B cell (primary cell): ENCODE data around the gene SLC4A3. TPM values are rescaled to one million over a fixed set of nuclear protein-coding genes. Genes with fewer than 3 reads are reported as not detected.

Source experiments
- ATAC-seq: fragments of 200-7000 bp; cut with Tn5 transposase; one replicate; pipeline ENCODE4 v1.10.0; 2021; ENCODE audit warnings: low read depth, mild to moderate bottlenecking, moderate number of reproducible peaks, moderate library complexity
- CTCF ChIA-PET: fragments of 350-600 bp; sonication (Branson Sonifier 250); formaldehyde crosslinking; loops from one replicate; lab custom pipeline; 2021; ENCODE audit warnings: antibody characterized with exemption, inconsistent platforms; lab: Charles Lee
- POLR2A ChIA-PET: fragments of 350-600 bp; sonication (Branson Sonifier 250); formaldehyde crosslinking; loops from one replicate; lab custom pipeline; 2021; ENCODE audit warnings: antibody characterized with exemption; lab: Charles Lee
- DNase-seq: peaks from one replicate; pipeline ENCODE4 v3.0.0; 2013
- H2AFZ ChIP-seq: 2 replicates; pipeline ENCODE4 v1.6.1; 2012; ENCODE audit warnings: mild to moderate bottlenecking, low read depth, low read length; ENCODE audit not compliant: insufficient read depth, poor library complexity, severe bottlenecking
- H3K27ac ChIP-seq, 2 donors: 1 replicate in 1 of 2; 2 replicates in 1 of 2; pipeline ENCODE4 v1.5.1; 2012 to 2013; ENCODE audit warnings: low read length in 2 of 2, mild to moderate bottlenecking in 2 of 2, moderate library complexity in 1 of 2
- H3K27me3 ChIP-seq, 4 experiments: fragments of 200-600 bp in 1 of 4; sonication (generic) in 1 of 4; replicated peaks in 1 of 4; 1 replicate in 2 of 4; 2 replicates in 2 of 4; pipeline versions ENCODE4 v1.6.1 to v1.7.0; 2013 to 2016; ENCODE audit warnings: low read length in 3 of 4, mild to moderate bottlenecking in 2 of 4, mixed read lengths in 1 of 4, moderate library complexity in 1 of 4; ENCODE audit not compliant: insufficient read depth in 4 of 4, control insufficient read depth in 3 of 4; ENCODE audit errors: control extremely low read depth in 1 of 4
- H3K36me3 ChIP-seq, 2 experiments: replicated peaks in 1 of 2; 1 replicate in 1 of 2; 2 replicates in 1 of 2; pipeline versions ENCODE4 v1.6.1 to v1.7.1; 2013; ENCODE audit warnings: low read length in 1 of 2; ENCODE audit not compliant: insufficient read depth in 2 of 2, control insufficient read depth in 1 of 2; ENCODE audit errors: control extremely low read depth in 1 of 2, extremely low read depth in 1 of 2
- H3K4me1 ChIP-seq, 2 donors: fragments of 200-600 bp in 1 of 2; sonication (generic) in 1 of 2; 1 replicate in 1 of 2; 2 replicates in 1 of 2; pipeline versions ENCODE4 v1.5.1 to v1.6.1; 2013 to 2017; ENCODE audit warnings: low read length in 2 of 2; ENCODE audit not compliant: control insufficient read depth in 2 of 2, insufficient read depth in 2 of 2
- H3K4me2 ChIP-seq: replicated peaks from 2 replicates; pipeline ENCODE3; 2012; ENCODE audit warnings: mild to moderate bottlenecking, low read depth, low read length; ENCODE audit not compliant: poor library complexity, severe bottlenecking
- H3K4me3 ChIP-seq, 5 experiments: fragments of 200-600 bp in 1 of 5; sonication (generic) in 1 of 5; 1 replicate in 3 of 5; 2 replicates in 2 of 5; pipeline versions ENCODE4 v1.5.1 to v1.7.0; 2011 to 2016; ENCODE audit warnings: low read length in 4 of 5, mild to moderate bottlenecking in 4 of 5, low read depth in 2 of 5, control low read depth in 1 of 5, moderate library complexity in 1 of 5; ENCODE audit not compliant: insufficient read depth in 1 of 5; ENCODE audit errors: control extremely low read depth in 1 of 5, extremely low read depth in 1 of 5
- H3K79me2 ChIP-seq: fragments of 200-600 bp; sonication (generic); one replicate; pipeline ENCODE4 v1.6.0; 2016; ENCODE audit warnings: low read length; ENCODE audit not compliant: control insufficient read depth, insufficient read depth
- H3K9ac ChIP-seq: fragments of 200-600 bp; sonication (generic); 2 replicates; pipeline ENCODE4 v1.6.1; 2017; ENCODE audit warnings: mild to moderate bottlenecking, low read length, moderate library complexity
- H3K9me3 ChIP-seq, 3 donors: one replicate each; pipeline versions ENCODE4 v1.6.1 to v1.7.1; 2013; ENCODE audit warnings: low read length in 2 of 3; ENCODE audit not compliant: control insufficient read depth in 2 of 3, insufficient read depth in 1 of 3; ENCODE audit errors: control extremely low read depth in 1 of 3
- H4K20me1 ChIP-seq: 2 replicates; pipeline ENCODE4 v1.6.0; 2012; ENCODE audit warnings: mild to moderate bottlenecking, low read length; ENCODE audit not compliant: insufficient read depth, control insufficient read depth, poor library complexity, severe bottlenecking
- H3K27ac Mint-ChIP-seq: one replicate; pipeline ENCODE4 v1.8.0; 2021; ENCODE audit warnings: mixed read lengths
- H3K27me3 Mint-ChIP-seq: one replicate; pipeline ENCODE4 v1.8.0; 2021; ENCODE audit warnings: mixed read lengths
- H3K4me1 Mint-ChIP-seq: one replicate; pipeline ENCODE4 v1.8.0; 2021; ENCODE audit warnings: mixed read lengths
- H3K4me3 Mint-ChIP-seq: one replicate; pipeline ENCODE4 v1.8.0; 2021; ENCODE audit warnings: mixed read lengths
- H3K9me3 Mint-ChIP-seq: one replicate; pipeline ENCODE4 v1.8.0; 2022; ENCODE audit warnings: mixed read lengths; ENCODE audit not compliant: insufficient read depth
- EZH2 ChIP-seq: IDR thresholded peaks from 2 replicates; pipeline ENCODE4 v1.6.1; 2012; ENCODE audit warnings: borderline replicate concordance, low read depth, mild to moderate bottlenecking, moderate library complexity, low read length; ENCODE audit not compliant: insufficient read depth, poor library complexity, severe bottlenecking
- WGBS: methylation state at CpG from one replicate; pipeline ENCODE4 v1.1.5; 2013; ENCODE audit warnings: missing lambda C conversion rate; ENCODE audit not compliant: insufficient coverage; 5-methylcytosine and 5-hydroxymethylcytosine counted together
- intact Hi-C: fragments of 100-400 bp; cut with micrococcal nuclease; formaldehyde crosslinking; loops from one replicate; pipeline ENCODE4 v1.10.0; 2022
- polyA plus RNA-seq: library from polyadenylated mRNA; depleted of rRNA; stranded (reverse); fragments of >200 nt; gene quantifications from 2 replicates; pipeline ENCODE4 v1.2.3, GENCODE V29; 2012
- total RNA-seq, 2 donors: library from RNA; stranded (reverse); fragments of 120-200 nt in 1 of 2; gene quantifications; 1 replicate in 1 of 2; 2 replicates in 1 of 2; pipeline versions ENCODE4 v1.2.3 to v1.2.4, GENCODE V29; 2013 to 2022
- TF ChIP-seq, protein P1 (sequence below): fragments of 200-600 bp; IDR thresholded peaks from one replicate; pipeline ENCODE4 v1.8.0; 2022; ENCODE audit warnings: antibody characterized with exemption, mild to moderate bottlenecking

SLC4A3 gene
- total and polyA plus RNA-seq, 2 donors (not counting 1 experiment from before 2014, with no cell fraction given), result 0.16 TPM; not detected in 1

DNA sequence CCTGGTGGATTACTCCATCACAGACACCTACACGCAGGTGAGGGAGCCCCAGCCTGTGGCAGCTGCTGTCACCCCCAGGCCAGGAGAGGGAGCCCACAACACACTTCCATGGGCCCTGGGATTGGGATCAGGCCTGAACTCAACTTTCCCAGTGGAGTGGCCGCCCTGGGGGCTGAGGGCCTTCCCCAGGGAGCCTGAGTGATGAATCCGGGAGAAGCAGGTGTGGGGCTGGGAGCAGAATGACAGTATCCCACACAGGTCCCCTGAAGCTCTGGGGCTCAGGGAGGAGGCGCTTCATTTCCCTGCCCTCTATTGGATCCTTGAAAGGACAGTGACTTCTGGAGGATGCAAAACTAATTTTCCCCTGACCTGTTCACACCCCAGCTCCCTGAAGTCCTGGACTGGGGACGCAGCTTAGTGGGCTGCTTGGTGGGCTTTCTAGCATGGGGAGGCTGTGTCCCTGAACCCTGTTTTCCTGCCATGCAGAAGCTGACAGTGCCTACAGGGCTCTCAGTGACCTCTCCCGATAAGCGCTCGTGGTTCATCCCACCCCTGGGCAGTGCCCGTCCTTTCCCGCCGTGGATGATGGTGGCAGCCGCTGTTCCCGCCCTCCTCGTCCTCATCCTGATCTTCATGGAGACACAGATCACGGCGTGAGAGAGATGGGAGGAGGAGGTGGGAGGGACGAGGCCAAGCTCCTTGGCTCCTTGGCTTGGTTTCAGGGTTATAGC, 11.0 kb downstream of the SLC4A3 start:
- Histone ChIP-seq H3K79me2 (no peaks in the 10 kb centered on the region), H3K4me1 (peaks cover 8 to 17% of the 10 kb centered on the region in 2 donors), H3K9me3 (no peaks in the 10 kb centered on the region), H3K4me3 (no peak overlapping the region), H3K27me3 (peaks cover 0 to 28% (median 2%) of the 10 kb centered on the region in 4 experiments), H4K20me1 (no peaks in the 10 kb centered on the region), H3K4me2 (no peak overlapping the region), H3K27ac (no peak overlapping the region), H3K9ac (no peak overlapping the region), H2AFZ (no peak overlapping the region), H3K36me3 (no peaks in the 10 kb centered on the region)
- ATAC-seq, result no peak
- Mint-ChIP-seq H3K4me1 (peaks cover 14% of the 10 kb centered on the region), H3K4me3 (no peak overlapping the region), H3K27me3 (peaks cover 33% of the 10 kb centered on the region), H3K27ac (no peak overlapping the region), H3K9me3 (no peaks in the 10 kb centered on the region)
- no peak for DNase-seq
- CTCF ChIA-PET, result no interaction called here
- 90% methylated on average over 17 of the region's 17 CpGs for WGBS
- intact Hi-C loops, result no loop called here
- POLR2A ChIA-PET, result interaction anchor here (0.6 kb wide), 1 partner anchor 323 kb away, joined by 6 read pairs; no protein-coding TSS in a partner anchor
- TF ChIP-seq, protein P1, sequence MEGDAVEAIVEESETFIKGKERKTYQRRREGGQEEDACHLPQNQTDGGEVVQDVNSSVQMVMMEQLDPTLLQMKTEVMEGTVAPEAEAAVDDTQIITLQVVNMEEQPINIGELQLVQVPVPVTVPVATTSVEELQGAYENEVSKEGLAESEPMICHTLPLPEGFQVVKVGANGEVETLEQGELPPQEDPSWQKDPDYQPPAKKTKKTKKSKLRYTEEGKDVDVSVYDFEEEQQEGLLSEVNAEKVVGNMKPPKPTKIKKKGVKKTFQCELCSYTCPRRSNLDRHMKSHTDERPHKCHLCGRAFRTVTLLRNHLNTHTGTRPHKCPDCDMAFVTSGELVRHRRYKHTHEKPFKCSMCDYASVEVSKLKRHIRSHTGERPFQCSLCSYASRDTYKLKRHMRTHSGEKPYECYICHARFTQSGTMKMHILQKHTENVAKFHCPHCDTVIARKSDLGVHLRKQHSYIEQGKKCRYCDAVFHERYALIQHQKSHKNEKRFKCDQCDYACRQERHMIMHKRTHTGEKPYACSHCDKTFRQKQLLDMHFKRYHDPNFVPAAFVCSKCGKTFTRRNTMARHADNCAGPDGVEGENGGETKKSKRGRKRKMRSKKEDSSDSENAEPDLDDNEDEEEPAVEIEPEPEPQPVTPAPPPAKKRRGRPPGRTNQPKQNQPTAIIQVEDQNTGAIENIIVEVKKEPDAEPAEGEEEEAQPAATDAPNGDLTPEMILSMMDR, result no peak
- TF ChIP-seq EZH2, result no peak
